Measurements from ENCODE around the gene DDX3X. TPM values are rescaled to one million over a fixed set of nuclear protein-coding genes. Genes with fewer than 3 reads are reported as not detected.
"Not testable (repeated sequence)": the region's sequence is repeated elsewhere in the genome, so short reads cannot be mapped to it uniquely, and the experiment has no call there.

The DDX3X gene
- total and polyA plus RNA-seq, 5 donors, result 62.4 to 297 (median 156) TPM

- no peaks in the 10 kb centered on the region for H3K9me3 ChIP-seq (ENCODE audit: control insufficient read depth, low read length)
- no peak overlapping the region for H3K27ac ChIP-seq (ENCODE audit: low read length)
- no peaks in the 10 kb centered on the region for H3K27me3 ChIP-seq (ENCODE audit: control insufficient read depth, insufficient read depth)
- intact Hi-C loops (cut with DNase I), result no loop called here
- H3K4me3 ChIP-seq (ENCODE audit: low read length), result peak overlapping the region; percentile 25
- H3K4me1 ChIP-seq (ENCODE audit: control insufficient read depth, insufficient read depth, low read length), result peaks cover 2% of the 10 kb centered on the region
- WGBS, result 18% methylated on average over 4 of the region's 4 CpGs
- DNase-seq (no peak), ATAC-seq (no peak)
These were observed 5.2 kb downstream of the DDX3X start for GRCh38 chrX:41339148-41339547.

GRCh38 chrX:41344053-41344452, 10.1 kb downstream of the DDX3X start:
- H3K27me3 ChIP-seq (ENCODE audit: control insufficient read depth, insufficient read depth), result no peaks in the 10 kb centered on the region
- intact Hi-C loops (cut with DNase I), result no loop called here
- no peak for DNase-seq
- ATAC-seq, result no peak
- no peak overlapping the region for H3K4me3 ChIP-seq (ENCODE audit: low read length)
- no peaks in the 10 kb centered on the region for H3K9me3 ChIP-seq (ENCODE audit: control insufficient read depth, low read length)
- WGBS, result 91% methylated on average over 9 of the region's 9 CpGs
- H3K27ac ChIP-seq (ENCODE audit: low read length), result no peak overlapping the region
- H3K4me1 ChIP-seq (ENCODE audit: control insufficient read depth, insufficient read depth, low read length), result peaks cover 2% of the 10 kb centered on the region

GRCh38 chrX:41347186-41347585, 13.2 kb downstream of the DDX3X start:
- 93% methylated on average over 8 of the region's 8 CpGs for WGBS
- H3K9me3 ChIP-seq (ENCODE audit: control insufficient read depth, low read length), result no peaks in the 10 kb centered on the region
- DNase-seq, result peak in 1 of 3 donors; percentile 28
- no peak for ATAC-seq
- no peak overlapping the region for H3K4me3 ChIP-seq (ENCODE audit: low read length)
- H3K4me1 ChIP-seq (ENCODE audit: control insufficient read depth, insufficient read depth, low read length), result no peaks in the 10 kb centered on the region
- intact Hi-C loops (cut with DNase I), result no loop called here
- no peaks in the 10 kb centered on the region for H3K27me3 ChIP-seq (ENCODE audit: control insufficient read depth, insufficient read depth)
- no peak overlapping the region for H3K27ac ChIP-seq (ENCODE audit: low read length)

GRCh38 chrX:41348551-41348950, 14.6 kb downstream of the DDX3X start:
- Histone ChIP-seq H3K27me3 (ENCODE audit: control insufficient read depth, insufficient read depth) (no peaks in the 10 kb centered on the region), H3K9me3 (ENCODE audit: control insufficient read depth, low read length) (no peaks in the 10 kb centered on the region), H3K4me3 (ENCODE audit: low read length) (no peak overlapping the region), H3K4me1 (ENCODE audit: control insufficient read depth, insufficient read depth, low read length) (no peaks in the 10 kb centered on the region), H3K27ac (ENCODE audit: low read length) (no peak overlapping the region)
- ATAC-seq (no peak), DNase-seq (no peak)
- WGBS, result 88% methylated on average over 4 of the region's 4 CpGs
- intact Hi-C loops (cut with DNase I), result no loop called here

- peak overlapping the region; percentile 52 for H3K27ac ChIP-seq (ENCODE audit: low read length)
- DNase-seq (no peak), ATAC-seq (peak in 1 of 2 donors; percentile 15)
- no peaks in the 10 kb centered on the region for H3K27me3 ChIP-seq (ENCODE audit: control insufficient read depth, insufficient read depth)
- H3K4me3 ChIP-seq (ENCODE audit: low read length), result no peak overlapping the region
- WGBS, result 74% methylated on average over 6 of the region's 6 CpGs
- no peaks in the 10 kb centered on the region for H3K4me1 ChIP-seq (ENCODE audit: control insufficient read depth, insufficient read depth, low read length)
- intact Hi-C loops (cut with DNase I), result no loop called here
- no peaks in the 10 kb centered on the region for H3K9me3 ChIP-seq (ENCODE audit: control insufficient read depth, low read length)
These were observed 16.4 kb downstream of the DDX3X start for GRCh38 chrX:41350150-41350975.

GRCh38 chrX:41350976-41351569, 17.1 kb downstream of the DDX3X start:
- DNase-seq, result no peak

GRCh38 chrX:41351923-41352322, 18.0 kb downstream of the DDX3X start:
- Histone ChIP-seq H3K9me3 (ENCODE audit: control insufficient read depth, low read length) (no peaks in the 10 kb centered on the region), H3K4me3 (ENCODE audit: low read length) (no peak overlapping the region), H3K27ac (ENCODE audit: low read length) (no peak overlapping the region), H3K4me1 (ENCODE audit: control insufficient read depth, insufficient read depth, low read length) (no peaks in the 10 kb centered on the region), H3K27me3 (ENCODE audit: control insufficient read depth, insufficient read depth) (no peaks in the 10 kb centered on the region)
- 49% methylated on average over 3 of the region's 3 CpGs for WGBS
- DNase-seq, result no peak
- ATAC-seq, result peak in 1 of 2 donors; percentile 7
- intact Hi-C loops (cut with DNase I), result no loop called here

More at GRCh38 chrX:41350976-41351569, 17.1 kb downstream of the DDX3X start:
- Histone ChIP-seq H3K4me3 (ENCODE audit: low read length) (no peak overlapping the region), H3K27me3 (ENCODE audit: control insufficient read depth, insufficient read depth) (no peaks in the 10 kb centered on the region), H3K9me3 (ENCODE audit: control insufficient read depth, low read length) (no peaks in the 10 kb centered on the region), H3K4me1 (ENCODE audit: control insufficient read depth, insufficient read depth, low read length) (no peaks in the 10 kb centered on the region), H3K27ac (ENCODE audit: low read length) (no peak overlapping the region)
- intact Hi-C loops (cut with DNase I), result no loop called here
- peak; percentile 35 to 53 for ATAC-seq
- 30% methylated on average over 3 of the region's 3 CpGs for WGBS

GRCh38 chrX:41352329-41352838, 18.4 kb downstream of the DDX3X start:
- H3K4me1 ChIP-seq (ENCODE audit: control insufficient read depth, insufficient read depth, low read length), result no peaks in the 10 kb centered on the region
- no peak overlapping the region for H3K27ac ChIP-seq (ENCODE audit: low read length)
- intact Hi-C loops (cut with DNase I), result no loop called here
- H3K9me3 ChIP-seq (ENCODE audit: control insufficient read depth, low read length), result no peaks in the 10 kb centered on the region
- peak in 1 of 2 donors; percentile 10 for ATAC-seq
- no peak for DNase-seq
- H3K4me3 ChIP-seq (ENCODE audit: low read length), result no peak overlapping the region
- H3K27me3 ChIP-seq (ENCODE audit: control insufficient read depth, insufficient read depth), result no peaks in the 10 kb centered on the region
- WGBS, result 71% methylated on average over 3 of the region's 3 CpGs

- no peak for DNase-seq
- no peak for ATAC-seq
- H3K27me3 ChIP-seq (ENCODE audit: control insufficient read depth, insufficient read depth), result no peaks in the 10 kb centered on the region
- H3K4me3 ChIP-seq (ENCODE audit: low read length), result no peak overlapping the region
- H3K4me1 ChIP-seq (ENCODE audit: control insufficient read depth, insufficient read depth, low read length), result no peaks in the 10 kb centered on the region
- intact Hi-C loops (cut with DNase I), result no loop called here
- H3K9me3 ChIP-seq (ENCODE audit: control insufficient read depth, low read length), result no peaks in the 10 kb centered on the region
- WGBS, result 71% methylated on average over 3 of the region's 3 CpGs
- no peak overlapping the region for H3K27ac ChIP-seq (ENCODE audit: low read length)
These were observed 20.0 kb downstream of the DDX3X start for GRCh38 chrX:41353985-41354384.

- Histone ChIP-seq H3K9me3 (ENCODE audit: control insufficient read depth, low read length) (no peaks in the 10 kb centered on the region), H3K27me3 (ENCODE audit: control insufficient read depth, insufficient read depth) (no peaks in the 10 kb centered on the region), H3K27ac (ENCODE audit: low read length) (no peak overlapping the region), H3K4me3 (ENCODE audit: low read length) (no peak overlapping the region), H3K4me1 (ENCODE audit: control insufficient read depth, insufficient read depth, low read length) (no peaks in the 10 kb centered on the region)
- intact Hi-C loops (cut with DNase I), result no loop called here
- 95% methylated on average over 4 of the region's 4 CpGs for WGBS
- ATAC-seq, result no peak
- DNase-seq, result no peak
These were observed 35.2 kb downstream of the DDX3X start for GRCh38 chrX:41369152-41369551.

- H3K27me3 ChIP-seq (ENCODE audit: control insufficient read depth, insufficient read depth); H3K27ac ChIP-seq (ENCODE audit: low read length); H3K4me3 ChIP-seq (ENCODE audit: low read length); H3K9me3 ChIP-seq (ENCODE audit: control insufficient read depth, low read length); DNase-seq; intact Hi-C loops (cut with DNase I); ATAC-seq; H3K4me1 ChIP-seq (ENCODE audit: control insufficient read depth, insufficient read depth, low read length): not testable (repeated sequence)
- 98% methylated on average over 5 of the region's 5 CpGs for WGBS
These were observed 37.6 kb downstream of the DDX3X start for GRCh38 chrX:41371575-41371974.

Data from right cardiac atrium (tissue), 5 donors.